Measurements from ENCODE around the gene USP49.
A peak's percentile ranks its signal among the peaks of the same experiment; 100 is the strongest.
"Not testable (repeated sequence)": the region's sequence is repeated elsewhere in the genome, so short reads cannot be mapped to it uniquely, and the experiment has no call there.

Gene USP49

DNA sequence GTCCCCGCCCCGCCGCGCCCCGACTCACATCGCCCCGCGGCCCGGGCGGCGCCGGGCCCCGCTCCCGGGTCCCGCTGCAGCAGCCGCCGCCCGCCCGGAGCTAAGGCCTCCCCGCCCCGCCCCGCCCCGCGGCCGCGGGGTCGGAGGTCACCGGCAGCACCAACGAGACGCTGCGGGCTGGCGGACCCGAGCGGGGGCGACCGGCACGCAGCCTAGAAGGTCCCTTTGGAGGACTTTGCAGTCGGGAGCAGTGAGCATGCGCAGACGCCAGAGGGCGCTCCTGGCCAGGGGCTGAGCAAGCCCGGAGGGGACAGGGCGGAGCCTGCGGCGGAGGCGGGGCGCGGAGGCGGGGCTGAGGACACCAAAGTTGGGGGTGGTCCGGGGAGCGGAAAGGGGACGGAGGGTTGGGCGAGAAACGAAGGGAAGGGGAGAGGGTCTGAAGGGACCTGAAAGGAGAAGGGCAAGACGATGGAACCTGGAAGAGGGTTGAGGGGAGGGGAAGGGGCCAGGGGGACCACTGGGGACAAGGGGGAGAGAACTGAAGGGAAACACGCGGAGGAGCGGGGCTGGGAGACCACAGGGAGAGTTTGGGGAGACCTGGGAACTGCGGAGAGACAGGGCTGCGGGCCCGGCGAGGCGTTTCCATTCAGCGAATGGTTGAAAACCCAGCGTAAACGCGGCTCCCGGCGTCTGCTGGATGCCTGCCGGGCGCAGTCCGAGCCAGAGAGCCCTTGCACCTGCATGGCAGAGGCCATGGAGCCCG, 115.2 kb downstream of the USP49 start, which contains the start of gene FRS3:
Gene FRS3, minus strand, starts transcription at position 113 of the 763 bp plus-strand sequence. CDS start 2,913 bp downstream, outside the sequence.
- Mint-ChIP-seq H3K36me3 (peaks cover 4% of the 10 kb centered on the region), H3K27me3 (no peaks in the 10 kb centered on the region), H3K27ac (peak within 1 kb of the TSS; percentile 56), H3K9me3 (no peaks in the 10 kb centered on the region), H3K4me1 (peaks cover 21% of the 10 kb centered on the region), H3K4me3 (peak within 1 kb of the TSS; percentile 93)
- ATAC-seq (ENCODE audit: low read depth) = peak; percentile 90
- DNase-seq (ENCODE audit: low spot score in 2 of 2) = peak; percentile 99 to 100

DNA sequence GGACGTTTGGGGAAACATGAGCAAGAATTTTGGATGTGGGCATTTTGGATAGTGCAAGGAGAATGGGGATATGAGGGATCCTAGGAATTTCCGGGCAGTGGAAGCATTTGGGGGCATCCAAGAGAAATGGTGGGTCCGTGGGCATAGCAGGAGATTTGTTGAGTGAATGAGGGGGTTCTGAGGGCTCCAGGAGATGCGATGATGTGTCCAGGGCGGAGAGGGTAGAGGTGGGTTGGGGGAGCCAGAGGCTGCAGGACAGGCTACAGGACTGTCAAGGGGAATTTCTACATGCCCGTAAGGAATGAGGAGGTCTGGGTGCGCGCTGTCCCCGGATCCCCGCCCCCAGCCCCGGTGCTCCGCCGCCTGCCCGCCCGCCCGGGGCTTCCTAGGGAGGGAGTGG, 115.8 kb downstream of the USP49 start:
- no peaks in the 10 kb centered on the region for H3K27me3 Mint-ChIP-seq
- H3K4me1 Mint-ChIP-seq = peaks cover 16% of the 10 kb centered on the region
- no peaks in the 10 kb centered on the region for H3K9me3 Mint-ChIP-seq
- no peak for DNase-seq (ENCODE audit: low spot score in 2 of 2)
- no peak overlapping the region for H3K27ac Mint-ChIP-seq
- peak overlapping the region; percentile 90 for H3K4me3 Mint-ChIP-seq
- no peak for ATAC-seq (ENCODE audit: low read depth)
- peaks cover 9% of the 10 kb centered on the region for H3K36me3 Mint-ChIP-seq

DNA sequence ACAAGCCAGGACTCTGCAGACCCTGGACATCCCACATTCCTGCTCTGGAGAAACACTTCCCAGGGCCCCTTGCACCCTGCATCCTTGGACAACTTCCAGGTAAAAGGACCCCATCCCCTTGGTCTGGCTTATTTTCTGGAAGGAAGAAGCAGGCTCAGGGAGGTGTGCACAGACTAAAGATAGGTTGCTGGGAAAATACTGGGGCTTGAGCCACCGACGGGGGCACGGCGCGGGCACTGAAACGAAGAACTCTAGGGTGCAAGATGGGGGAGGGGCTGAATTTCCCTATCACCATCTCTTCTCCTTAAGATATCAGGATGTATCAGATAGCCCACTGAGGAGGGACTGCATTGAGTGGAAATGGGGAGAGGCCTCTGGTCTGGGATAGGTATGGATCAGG, 116.3 kb downstream of the USP49 start:
- peaks cover 16% of the 10 kb centered on the region for H3K4me1 Mint-ChIP-seq
- no peaks in the 10 kb centered on the region for H3K27me3 Mint-ChIP-seq
- DNase-seq (ENCODE audit: low spot score in 2 of 2) (no peak), ATAC-seq (ENCODE audit: low read depth) (no peak)
- H3K9me3 Mint-ChIP-seq = no peaks in the 10 kb centered on the region
- H3K27ac Mint-ChIP-seq = no peak overlapping the region
- H3K36me3 Mint-ChIP-seq = peaks cover 11% of the 10 kb centered on the region
- H3K4me3 Mint-ChIP-seq = peak overlapping the region; percentile 90

DNA sequence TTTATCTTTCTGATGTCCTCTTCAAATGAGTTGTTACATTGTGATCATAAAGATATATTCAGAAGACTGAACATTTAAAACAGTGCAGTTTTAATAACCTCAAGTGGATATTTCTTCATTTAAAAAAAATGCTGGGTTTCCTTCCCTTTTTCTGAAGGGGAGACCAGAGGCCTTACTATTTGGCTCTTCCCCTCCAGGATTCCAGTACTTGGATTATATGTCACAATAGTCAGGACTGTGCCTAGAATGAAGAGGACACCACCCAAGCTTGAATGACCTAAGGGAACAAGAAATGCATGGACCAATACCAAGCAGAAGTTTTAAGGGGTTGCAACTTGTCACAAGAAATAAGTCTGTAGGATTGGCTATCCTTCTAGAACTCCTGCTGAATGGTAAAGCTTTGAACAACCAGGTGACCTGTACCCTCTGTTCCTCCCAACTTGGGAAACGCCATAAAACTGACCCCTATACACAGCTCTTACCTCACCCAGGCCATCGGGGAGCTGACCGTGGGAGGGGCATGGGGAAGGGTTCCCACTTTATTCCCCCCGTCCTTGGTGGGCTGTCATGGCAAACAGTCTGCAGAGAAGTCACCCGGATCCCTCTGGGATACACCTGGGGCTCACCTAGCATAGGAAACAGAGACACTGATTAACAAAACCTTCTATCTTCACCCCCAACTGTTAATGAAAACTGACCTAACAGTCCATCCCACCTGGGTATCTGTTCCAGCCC, 117.5 kb downstream of the USP49 start:
- Mint-ChIP-seq H3K4me1 (peaks cover 16% of the 10 kb centered on the region), H3K27me3 (no peaks in the 10 kb centered on the region), H3K36me3 (peaks cover 13% of the 10 kb centered on the region), H3K9me3 (no peaks in the 10 kb centered on the region), H3K4me3 (no peak overlapping the region), H3K27ac (no peak overlapping the region)
- no peak for ATAC-seq (ENCODE audit: low read depth)
- DNase-seq (ENCODE audit: low spot score in 2 of 2) = no peak

DNA sequence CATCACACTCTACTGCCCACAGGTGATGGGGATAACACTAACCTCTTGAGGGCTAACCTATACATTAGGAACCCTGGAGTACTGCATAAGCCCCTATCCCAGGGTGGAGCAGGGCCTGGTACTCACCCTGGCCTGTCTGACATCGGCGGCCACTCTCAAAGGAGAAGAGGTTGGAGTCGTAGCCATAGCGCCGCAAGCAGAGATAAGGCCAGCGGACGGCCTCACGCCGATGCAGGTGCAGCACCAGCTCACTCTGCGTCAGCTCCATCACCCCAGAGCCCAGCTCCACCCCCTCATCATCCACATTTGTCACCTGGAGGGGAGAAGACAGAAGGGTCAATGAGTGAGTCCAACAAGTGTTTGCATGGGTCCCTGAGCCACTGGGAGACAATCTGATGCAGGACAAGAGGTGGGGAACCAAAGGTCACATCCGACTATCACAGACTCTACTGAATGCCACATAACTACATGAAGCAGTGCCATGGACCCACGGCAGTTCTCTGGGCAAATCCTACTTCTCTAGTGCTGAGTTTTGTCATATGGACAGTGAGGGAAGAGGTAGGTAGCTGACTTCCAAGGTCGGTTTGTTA, 119.8 kb downstream of the USP49 start:
- Mint-ChIP-seq H3K36me3 (peaks cover 18% of the 10 kb centered on the region), H3K27ac (no peak overlapping the region)

DNA sequence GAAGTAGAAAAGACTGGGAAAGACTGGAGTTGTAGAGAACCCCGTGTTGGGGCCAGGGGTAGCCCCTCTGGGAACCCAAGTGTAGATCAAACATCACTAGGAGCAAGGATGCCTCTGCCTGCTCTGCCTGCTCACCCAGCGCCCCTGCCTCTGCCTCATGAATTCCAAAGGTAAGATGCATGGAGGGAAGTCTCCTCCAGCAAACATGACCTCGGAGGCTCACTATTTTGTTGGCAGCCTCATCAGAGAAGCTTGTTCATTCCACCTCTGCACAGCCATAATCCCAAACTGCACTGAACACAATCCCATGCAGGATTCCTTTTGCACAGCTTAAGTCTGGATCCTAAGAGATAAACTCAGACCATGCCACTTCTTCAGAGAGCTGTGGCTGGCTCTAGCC, 120.3 kb downstream of the USP49 start:
- DNase-seq (ENCODE audit: low spot score in 2 of 2) (no peak), ATAC-seq (ENCODE audit: low read depth) (no peak)
- Mint-ChIP-seq H3K27ac (no peak overlapping the region), H3K36me3 (peaks cover 22% of the 10 kb centered on the region), H3K4me1 (peaks cover 7% of the 10 kb centered on the region), H3K27me3 (no peaks in the 10 kb centered on the region), H3K9me3 (no peaks in the 10 kb centered on the region), H3K4me3 (no peak overlapping the region)

More for the DNA sequence above, 119.8 kb downstream of the USP49 start:
- DNase-seq (ENCODE audit: low spot score in 2 of 2) (no peak), ATAC-seq (ENCODE audit: low read depth) (no peak)
- Mint-ChIP-seq H3K9me3 (no peaks in the 10 kb centered on the region), H3K4me1 (peaks cover 10% of the 10 kb centered on the region), H3K27me3 (no peaks in the 10 kb centered on the region), H3K4me3 (no peak overlapping the region)

DNA sequence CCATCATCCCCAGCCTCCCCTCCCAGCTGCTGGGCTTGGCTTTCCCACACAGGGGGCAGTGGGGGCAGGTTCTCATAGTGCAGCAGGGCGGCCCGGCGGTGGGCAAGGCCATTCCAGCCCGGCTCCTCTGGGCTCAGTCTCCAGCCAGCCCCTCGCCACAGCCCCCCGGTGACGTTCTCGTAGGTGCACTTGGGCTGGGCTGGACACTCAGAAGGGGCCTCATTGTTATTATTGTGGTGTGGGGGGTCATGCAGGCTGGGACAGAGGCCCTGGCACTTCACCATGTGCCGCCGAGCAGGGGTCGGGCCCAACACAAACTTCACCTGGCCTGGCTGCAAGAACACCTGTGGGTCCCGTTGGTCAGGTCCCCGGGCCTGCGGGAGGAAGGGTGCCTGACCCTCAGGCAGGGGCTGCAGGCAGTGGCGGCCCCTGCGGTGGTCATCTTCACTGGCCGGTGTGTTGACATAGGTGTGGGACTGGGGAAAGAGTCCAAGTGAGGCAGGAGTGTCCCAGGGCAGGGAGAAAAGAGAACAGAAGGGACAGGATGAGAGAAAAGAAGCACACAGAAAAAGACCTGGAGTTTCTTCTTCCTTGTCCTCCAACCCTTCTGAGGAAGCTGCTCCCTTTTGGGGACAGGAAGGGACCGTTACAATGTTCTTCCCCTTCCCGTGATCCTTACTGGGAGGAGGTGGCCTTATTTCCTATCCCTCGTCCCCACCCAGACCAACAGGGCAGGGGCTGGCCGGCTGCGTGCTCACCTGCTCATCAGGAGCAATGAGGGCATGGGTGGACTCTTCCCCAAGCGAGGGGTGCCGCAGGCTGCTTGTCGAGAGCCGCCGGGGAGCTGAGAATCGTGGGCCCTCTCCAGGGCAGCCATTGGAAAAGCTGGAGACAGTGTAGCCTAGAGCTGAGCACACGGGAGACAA, 123.9 kb downstream of the USP49 start:
- no peaks in the 10 kb centered on the region for H3K4me1 Mint-ChIP-seq
- no peak overlapping the region for H3K27ac Mint-ChIP-seq
- H3K9me3 Mint-ChIP-seq = no peaks in the 10 kb centered on the region
- no peak overlapping the region for H3K4me3 Mint-ChIP-seq
- peaks cover 22% of the 10 kb centered on the region for H3K36me3 Mint-ChIP-seq
- ATAC-seq (ENCODE audit: low read depth) (no peak), DNase-seq (ENCODE audit: low spot score in 2 of 2) (no peak)
- no peaks in the 10 kb centered on the region for H3K27me3 Mint-ChIP-seq

DNA sequence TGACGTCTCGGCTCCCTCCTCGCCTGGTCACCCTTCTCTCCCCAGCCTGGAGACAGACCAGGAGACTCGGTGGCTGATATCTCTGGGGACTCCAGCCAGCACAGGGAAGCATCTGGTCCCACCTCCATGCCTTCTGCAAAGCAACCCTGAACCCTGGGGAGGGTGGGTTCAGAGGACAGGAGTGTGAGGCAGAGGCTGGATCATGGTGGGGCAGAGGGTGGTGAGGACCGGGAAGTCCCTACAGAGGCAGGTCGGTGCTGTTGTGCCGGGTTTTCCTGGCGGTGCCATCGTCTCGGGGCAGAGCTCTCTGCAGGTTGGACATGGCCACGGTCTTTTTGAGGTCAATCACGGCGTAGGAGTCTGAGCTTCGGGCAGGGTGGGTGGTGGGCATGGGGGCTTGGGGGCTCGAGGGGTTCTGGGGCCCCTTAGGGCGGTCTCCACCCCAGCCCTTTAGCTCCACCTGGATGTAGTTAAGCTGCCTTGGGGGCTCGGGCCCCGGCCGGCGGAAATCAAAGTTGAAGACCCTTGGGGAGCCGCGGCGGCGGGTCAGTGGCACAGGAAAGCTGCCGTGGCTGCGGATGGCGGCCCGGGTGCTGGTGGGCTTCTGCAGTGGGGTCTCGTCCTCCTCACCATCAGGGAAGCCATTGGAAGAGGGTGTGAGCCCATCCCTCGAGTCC, 124.7 kb downstream of the USP49 start:
- ATAC-seq (ENCODE audit: low read depth) = no peak
- H3K4me3 Mint-ChIP-seq = no peak overlapping the region
- peaks cover 22% of the 10 kb centered on the region for H3K36me3 Mint-ChIP-seq
- no peak for DNase-seq (ENCODE audit: low spot score in 2 of 2)
- no peak overlapping the region for H3K27ac Mint-ChIP-seq
- H3K27me3 Mint-ChIP-seq = no peaks in the 10 kb centered on the region
- H3K4me1 Mint-ChIP-seq = no peaks in the 10 kb centered on the region
- H3K9me3 Mint-ChIP-seq = no peaks in the 10 kb centered on the region

DNA sequence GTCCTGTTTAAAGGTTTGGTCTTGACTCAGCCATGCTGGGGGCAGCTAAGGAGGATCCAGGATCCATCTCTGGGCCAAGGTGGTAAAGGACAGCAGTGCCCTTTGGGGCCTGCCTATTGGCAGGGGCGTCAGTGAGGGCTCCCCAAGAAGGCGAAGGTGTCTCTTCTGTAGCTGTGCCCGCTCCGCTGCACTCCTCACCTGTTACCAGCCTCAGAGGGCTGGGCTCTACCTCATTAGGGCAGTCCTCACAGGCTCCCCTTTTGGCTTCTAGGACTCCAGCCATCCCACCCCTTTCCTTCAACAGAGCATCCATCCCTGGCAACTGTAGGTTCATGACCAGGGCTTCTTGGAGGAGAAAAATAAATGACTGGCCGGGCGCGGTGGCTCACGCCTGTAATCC, 125.8 kb downstream of the USP49 start:
- no peaks in the 10 kb centered on the region for H3K4me1 Mint-ChIP-seq
- H3K36me3 Mint-ChIP-seq = peaks cover 13% of the 10 kb centered on the region
- H3K27ac Mint-ChIP-seq = no peak overlapping the region
- H3K27me3 Mint-ChIP-seq = no peaks in the 10 kb centered on the region
- DNase-seq (ENCODE audit: low spot score in 2 of 2) (no peak), ATAC-seq (ENCODE audit: low read depth) (no peak)
- H3K9me3 Mint-ChIP-seq = no peaks in the 10 kb centered on the region
- no peak overlapping the region for H3K4me3 Mint-ChIP-seq

DNA sequence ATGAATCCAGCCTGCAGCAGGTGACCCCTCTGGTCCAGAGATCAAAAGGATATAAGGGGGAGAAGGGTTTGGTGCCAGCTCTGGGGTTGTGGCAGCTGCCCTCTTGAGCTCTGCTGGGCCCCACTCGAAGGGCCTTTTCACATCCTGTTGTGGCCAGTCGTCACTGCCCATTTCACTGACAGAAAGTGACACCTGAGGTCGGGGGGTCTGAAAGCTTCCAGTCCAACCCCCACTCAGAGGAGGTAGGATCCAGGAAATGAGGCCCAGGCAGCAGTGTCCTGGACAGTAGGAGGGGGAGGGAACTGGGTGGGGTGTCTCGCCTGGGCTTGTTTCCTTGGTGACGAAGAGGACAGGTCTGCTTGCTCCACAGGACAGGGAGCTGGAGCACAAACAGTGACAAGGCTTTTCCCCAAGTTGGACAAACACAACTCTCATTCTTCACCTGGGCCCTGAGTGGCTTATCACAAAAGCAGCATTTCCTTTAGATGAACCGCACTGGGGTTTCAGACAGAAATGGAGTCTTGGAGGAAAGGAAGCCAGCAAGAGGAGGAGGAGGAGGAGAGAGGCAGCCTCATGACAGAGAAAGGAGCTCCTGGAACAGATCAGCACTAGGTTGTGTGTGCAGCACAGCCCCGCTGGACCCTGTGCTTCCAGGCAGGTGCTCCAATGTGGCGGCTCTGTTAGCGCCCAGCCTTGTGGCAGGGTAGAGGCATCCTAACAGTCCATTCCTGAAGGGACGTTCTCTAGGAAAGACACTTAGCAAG, 126.4 kb downstream of the USP49 start:
- Mint-ChIP-seq H3K27me3 (no peaks in the 10 kb centered on the region), H3K27ac (no peak overlapping the region)

DNA sequence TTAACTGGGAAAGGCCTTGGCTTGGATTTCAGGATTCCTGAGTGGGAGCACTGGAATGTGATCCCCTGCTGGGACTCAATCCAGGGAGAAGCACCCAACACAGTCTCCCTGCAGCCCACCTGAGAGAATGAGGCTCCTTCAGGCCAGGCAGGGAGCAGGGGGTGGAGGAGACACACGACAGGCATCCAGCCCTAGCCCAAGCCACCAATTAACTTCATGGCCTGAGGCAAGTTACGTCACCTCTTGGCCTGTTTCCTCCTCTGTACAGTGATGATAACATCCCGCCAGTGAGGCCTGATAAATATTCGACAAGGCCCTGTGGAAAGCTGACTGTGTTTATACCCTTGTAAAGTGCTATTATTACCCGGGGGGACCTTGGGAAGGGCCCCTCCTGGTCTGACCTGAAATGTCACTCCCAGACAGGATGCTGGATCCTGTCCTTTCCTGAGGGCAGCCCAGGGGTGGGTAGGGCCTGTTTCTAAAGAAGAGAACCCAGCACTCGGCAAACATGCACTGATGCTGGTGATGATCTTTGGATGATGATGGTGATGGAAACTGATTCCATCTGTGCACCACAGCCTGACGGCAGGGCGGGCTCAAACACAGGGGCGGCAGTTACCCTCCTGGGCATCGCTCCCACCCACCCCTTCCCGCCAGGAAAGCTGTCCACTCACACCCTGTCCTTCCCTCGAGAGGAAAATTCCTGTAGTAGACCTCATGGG, 127.9 kb downstream of the USP49 start:
- no peak for ATAC-seq (ENCODE audit: low read depth)
- H3K27me3 Mint-ChIP-seq = peaks cover 2% of the 10 kb centered on the region
- H3K9me3 Mint-ChIP-seq = no peaks in the 10 kb centered on the region
- H3K4me1 Mint-ChIP-seq = no peaks in the 10 kb centered on the region
- H3K36me3 Mint-ChIP-seq = peaks cover 6% of the 10 kb centered on the region
- DNase-seq (ENCODE audit: low spot score in 2 of 2) = no peak
- H3K4me3 Mint-ChIP-seq = no peak overlapping the region
- H3K27ac Mint-ChIP-seq = no peak overlapping the region

More for the DNA sequence above, 126.4 kb downstream of the USP49 start:
- no peaks in the 10 kb centered on the region for H3K4me1 Mint-ChIP-seq
- no peak for ATAC-seq (ENCODE audit: low read depth)
- H3K4me3 Mint-ChIP-seq = no peak overlapping the region
- H3K36me3 Mint-ChIP-seq = peaks cover 10% of the 10 kb centered on the region
- no peak for DNase-seq (ENCODE audit: low spot score in 2 of 2)
- no peaks in the 10 kb centered on the region for H3K9me3 Mint-ChIP-seq

DNA sequence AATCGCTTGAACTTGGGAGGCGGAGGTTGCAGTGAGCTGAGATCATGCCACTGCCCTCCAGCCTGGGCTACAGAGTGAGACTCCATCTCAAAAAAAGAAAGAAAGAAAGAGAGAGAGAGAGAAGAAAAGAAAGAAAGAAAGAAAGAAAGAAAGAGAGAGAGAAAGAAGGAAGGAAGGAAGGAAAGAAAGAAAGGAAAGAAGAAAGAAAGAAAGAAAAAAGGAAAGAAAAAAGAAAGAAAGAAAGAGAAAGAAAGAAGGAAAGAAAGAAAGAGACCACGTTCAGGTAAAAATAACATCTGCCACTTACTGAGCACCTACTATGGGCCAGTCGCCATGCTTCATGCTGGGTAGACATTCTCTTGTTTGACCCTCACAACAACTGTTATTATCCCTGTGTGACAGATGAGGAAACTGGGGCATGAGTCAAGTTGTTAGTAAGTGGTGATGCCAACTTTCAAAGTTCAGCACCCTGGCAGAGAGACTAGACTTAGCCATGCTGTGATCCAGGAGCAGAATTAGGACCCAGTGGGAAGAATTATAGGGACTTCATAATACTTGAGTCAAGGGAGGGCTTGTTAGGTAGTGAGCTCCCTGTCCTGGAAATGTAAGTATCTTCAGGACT, 129.0 kb downstream of the USP49 start:
- not testable (repeated sequence) for H3K4me1 Mint-ChIP-seq; ATAC-seq (ENCODE audit: low read depth); DNase-seq (ENCODE audit: low spot score in 2 of 2); H3K27ac Mint-ChIP-seq; H3K4me3 Mint-ChIP-seq; H3K36me3 Mint-ChIP-seq; H3K27me3 Mint-ChIP-seq; H3K9me3 Mint-ChIP-seq

All from memory B cell (primary cell).